ENCODE measurements around the gene AMFR. TPM values are rescaled to one million over a fixed set of nuclear protein-coding genes. Genes with fewer than 3 reads are reported as not detected.

The AMFR gene
- total RNA-seq, 1 experiment from 2014 or later, result 66.3 TPM

GRCh38 chr16:56436258-56436657, 10.9 kb upstream of the AMFR start:
- intact Hi-C loops (cut with micrococcal nuclease), result no loop called here
- H3K36me3 ChIP-seq (ENCODE audit: control insufficient read depth in 1 of 2, insufficient read depth in 2 of 2, low read length in 2 of 2), result peaks cover 41 to 42% of the 10 kb centered on the region in 2 experiments
- H3K27me3 ChIP-seq (ENCODE audit: insufficient read depth, low read length), result no peaks in the 10 kb centered on the region
- peaks cover 20% of the 10 kb centered on the region for H3K79me2 ChIP-seq (ENCODE audit: insufficient read depth, low read length)
- no peaks in the 10 kb centered on the region for H3K4me1 ChIP-seq (ENCODE audit: control insufficient read depth in 1 of 2, insufficient read depth in 2 of 2, low read length in 2 of 2)
- ChIA-PET RAD21 (ENCODE audit: low non-redundant PET in 1 of 2, low total read pairs in 2 of 2, uncharacterized antibody in 2 of 2, unreplicated experiment in 2 of 2) (no interaction called here), CTCF (no interaction called here), POLR2A (no interaction called here)
- H3K9me2 ChIP-seq (ENCODE audit: insufficient read depth), result no peaks in the 10 kb centered on the region
- H3K4me3 ChIP-seq (replicated peaks in 1 of 2; ENCODE audit: low read depth in 1 of 2, low read length in 2 of 2), result no peak overlapping the region
- ATAC-seq (no peak), DNase-seq (ENCODE audit: low read depth, low spot score) (no peak)
- H3K4me2 ChIP-seq (ENCODE audit: low read length), result no peak overlapping the region
- no TSS peak for BruUV-seq (replicated peaks)
- no peak overlapping the region for H3K9ac ChIP-seq (ENCODE audit: low read length)
- no peaks in the 10 kb centered on the region for H4K20me1 ChIP-seq (ENCODE audit: insufficient read depth)
- no peaks in the 10 kb centered on the region for H3K9me3 ChIP-seq (ENCODE audit: control insufficient read depth in 1 of 2, insufficient read depth in 1 of 2, low read depth in 1 of 2, low read length in 2 of 2)
- TF ChIP-seq ZNF274 (IDR thresholded peaks at IDR 0.05; ENCODE audit: low read depth, low read length) (no peak), RAD21 (IDR thresholded peaks at IDR 0.05; ENCODE audit: low read depth) (no peak), ZFX (IDR thresholded peaks at IDR 0.05) (no peak), POLR2A (IDR thresholded peaks at IDR 0.05; ENCODE audit: borderline replicate concordance, extremely low read depth, insufficient read depth, insufficient read length) (no peak), SRF (IDR thresholded peaks at IDR 0.05; ENCODE audit: low read depth) (no peak), FOSL1 (IDR thresholded peaks at IDR 0.05; ENCODE audit: low read depth) (no peak), EGR1 (IDR thresholded peaks at IDR 0.05; ENCODE audit: low read depth) (no peak), CBX3 (IDR thresholded peaks at IDR 0.05; ENCODE audit: low read depth) (no peak)
- no peak overlapping the region for H2AFZ ChIP-seq (ENCODE audit: low read depth, low read length, poor library complexity, severe bottlenecking)
- H3K27ac ChIP-seq (ENCODE audit: low read depth, low read length), result no peak overlapping the region

GRCh38 chr16:56428091-56428490, 2.7 kb upstream of the AMFR start:
- peaks cover 3 to 20% of the 10 kb centered on the region in 2 experiments; a peak in 2 of 4 replicates for H3K4me1 ChIP-seq (ENCODE audit: control insufficient read depth in 1 of 2, insufficient read depth in 2 of 2, low read length in 2 of 2)
- peaks cover 2 to 13% of the 10 kb centered on the region in 2 experiments for H3K36me3 ChIP-seq (ENCODE audit: control insufficient read depth in 1 of 2, insufficient read depth in 2 of 2, low read length in 2 of 2)
- no peaks in the 10 kb centered on the region for H3K27me3 ChIP-seq (ENCODE audit: insufficient read depth, low read length)
- no peak for ATAC-seq
- peaks cover 4% of the 10 kb centered on the region; the same call in 1 of the 2 replicates for H4K20me1 ChIP-seq (ENCODE audit: insufficient read depth)
- no peaks in the 10 kb centered on the region for H3K9me2 ChIP-seq (ENCODE audit: insufficient read depth)
- H2AFZ ChIP-seq (ENCODE audit: low read depth, low read length, poor library complexity, severe bottlenecking), result no peak overlapping the region
- no peak overlapping the region for H3K4me3 ChIP-seq (replicated peaks in 1 of 2; ENCODE audit: low read depth in 1 of 2, low read length in 2 of 2)
- DNase-seq (ENCODE audit: low read depth, low spot score), result no peak
- H3K9ac ChIP-seq (ENCODE audit: low read length), result no peak overlapping the region
- ChIA-PET CTCF (no interaction called here), RAD21 (ENCODE audit: low non-redundant PET in 1 of 2, low total read pairs in 2 of 2, uncharacterized antibody in 2 of 2, unreplicated experiment in 2 of 2) (no interaction called here), POLR2A (no interaction called here)
- H3K4me2 ChIP-seq (ENCODE audit: low read length), result no peak overlapping the region
- intact Hi-C loops (cut with micrococcal nuclease), result no loop called here
- peaks cover 20% of the 10 kb centered on the region for H3K79me2 ChIP-seq (ENCODE audit: insufficient read depth, low read length)
- no peaks in the 10 kb centered on the region for H3K9me3 ChIP-seq (ENCODE audit: control insufficient read depth in 1 of 2, insufficient read depth in 1 of 2, low read depth in 1 of 2, low read length in 2 of 2)
- BruUV-seq (replicated peaks), result no TSS peak
- no peak overlapping the region for H3K27ac ChIP-seq (ENCODE audit: low read depth, low read length)
- TF ChIP-seq FOSL1 (IDR thresholded peaks at IDR 0.05; ENCODE audit: low read depth), result no peak
- TF ChIP-seq ZFX (IDR thresholded peaks at IDR 0.05), result no peak
- TF ChIP-seq MAX (IDR thresholded peaks at IDR 0.05), result no peak
- TF ChIP-seq ZNF274 (IDR thresholded peaks at IDR 0.05; ENCODE audit: low read depth, low read length), result no peak
- TF ChIP-seq EZH2 (IDR thresholded peaks at IDR 0.05), result no peak
- TF ChIP-seq POLR2AphosphoS5 (IDR thresholded peaks at IDR 0.05; ENCODE audit: low read depth, low read length), result no peak
- no peak for TF ChIP-seq CTCF (IDR thresholded peaks at IDR 0.05 in 2 of 3, conservative IDR thresholded peaks at IDR 0.05 in 1 of 3; ENCODE audit: borderline replicate concordance in 1 of 3, insufficient read depth in 1 of 3, low read depth in 2 of 3, low read length in 2 of 3)
- TF ChIP-seq ATF3 (IDR thresholded peaks at IDR 0.05), result no peak
- no peak for TF ChIP-seq REST (IDR thresholded peaks at IDR 0.05; ENCODE audit: low read depth)
- no peak for TF ChIP-seq CEBPB (IDR thresholded peaks at IDR 0.05; ENCODE audit: low read depth)
- TF ChIP-seq RAD21 (IDR thresholded peaks at IDR 0.05; ENCODE audit: low read depth), result no peak
- TF ChIP-seq SRF (IDR thresholded peaks at IDR 0.05; ENCODE audit: low read depth), result no peak
- no peak for TF ChIP-seq JUND (IDR thresholded peaks at IDR 0.05)
- no peak for TF ChIP-seq SIN3A (IDR thresholded peaks at IDR 0.05; ENCODE audit: low read depth)
- TF ChIP-seq ELF1 (IDR thresholded peaks at IDR 0.05; ENCODE audit: borderline replicate concordance, low read depth), result no peak

Data from HCT116 (cell line).